Measurements from ENCODE around the gene GEMIN8.

DNA sequence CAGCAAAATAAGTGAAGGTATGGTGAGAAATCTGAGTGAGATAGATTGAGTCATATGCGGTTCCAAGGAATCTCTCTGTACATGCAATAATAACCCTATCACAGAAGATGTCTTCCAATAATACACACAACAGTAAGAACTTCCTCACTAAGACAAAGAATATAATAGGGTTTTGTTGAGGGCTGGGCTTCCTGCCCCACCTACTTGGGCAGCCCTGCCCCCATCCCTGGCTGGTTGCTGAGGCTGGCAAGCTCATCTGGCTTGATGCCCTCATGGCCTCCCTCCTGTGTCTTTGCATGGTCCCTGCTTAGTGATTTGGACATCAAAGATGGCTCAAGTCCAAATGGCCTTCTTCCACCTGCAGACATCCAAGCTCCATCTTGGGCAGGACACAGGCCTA is 2.7 kb downstream of the GEMIN8 start:
- TF ChIP-seq, protein P1, sequence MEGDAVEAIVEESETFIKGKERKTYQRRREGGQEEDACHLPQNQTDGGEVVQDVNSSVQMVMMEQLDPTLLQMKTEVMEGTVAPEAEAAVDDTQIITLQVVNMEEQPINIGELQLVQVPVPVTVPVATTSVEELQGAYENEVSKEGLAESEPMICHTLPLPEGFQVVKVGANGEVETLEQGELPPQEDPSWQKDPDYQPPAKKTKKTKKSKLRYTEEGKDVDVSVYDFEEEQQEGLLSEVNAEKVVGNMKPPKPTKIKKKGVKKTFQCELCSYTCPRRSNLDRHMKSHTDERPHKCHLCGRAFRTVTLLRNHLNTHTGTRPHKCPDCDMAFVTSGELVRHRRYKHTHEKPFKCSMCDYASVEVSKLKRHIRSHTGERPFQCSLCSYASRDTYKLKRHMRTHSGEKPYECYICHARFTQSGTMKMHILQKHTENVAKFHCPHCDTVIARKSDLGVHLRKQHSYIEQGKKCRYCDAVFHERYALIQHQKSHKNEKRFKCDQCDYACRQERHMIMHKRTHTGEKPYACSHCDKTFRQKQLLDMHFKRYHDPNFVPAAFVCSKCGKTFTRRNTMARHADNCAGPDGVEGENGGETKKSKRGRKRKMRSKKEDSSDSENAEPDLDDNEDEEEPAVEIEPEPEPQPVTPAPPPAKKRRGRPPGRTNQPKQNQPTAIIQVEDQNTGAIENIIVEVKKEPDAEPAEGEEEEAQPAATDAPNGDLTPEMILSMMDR (IDR thresholded peaks at IDR 0.05), result no peak
- TF ChIP-seq POLR2AphosphoS5 (IDR thresholded peaks at IDR 0.05) (no peak), POLR2A (IDR thresholded peaks at IDR 0.05) (no peak)

Data from prostate gland (tissue), 2 donors.